ENCODE measurements around the gene BOC.

Gene BOC

GRCh38 chr3:113288881-113289280 is 77.5 kb downstream of the BOC start:
- no peak for DNase-seq

GRCh38 chr3:113291572-113291971 is 80.2 kb downstream of the BOC start:
- DNase-seq = no peak

- DNase-seq = no peak
Measured at GRCh38 chr3:113292933-113293332, 81.6 kb downstream of the BOC start.

- DNase-seq = no peak
Measured at GRCh38 chr3:113293348-113293747, 82.0 kb downstream of the BOC start.

- DNase-seq = no peak
Measured at GRCh38 chr3:113295463-113295862, 84.1 kb downstream of the BOC start.

- no peak for DNase-seq
Measured at GRCh38 chr3:113297287-113297686, 85.9 kb downstream of the BOC start.

- no peak for DNase-seq
Measured at GRCh38 chr3:113297841-113298240, 86.5 kb downstream of the BOC start.

- DNase-seq = no peak
Measured at GRCh38 chr3:113300596-113300995, 89.2 kb downstream of the BOC start.

- DNase-seq = no peak
Measured at GRCh38 chr3:113304102-113304501, 92.7 kb downstream of the BOC start.

GRCh38 chr3:113304856-113305540 is 93.6 kb downstream of the BOC start:
- DNase-seq = no peak

- no peak for DNase-seq
Measured at GRCh38 chr3:113310960-113311359, 99.6 kb downstream of the BOC start.

GRCh38 chr3:113312416-113312815 is 101.1 kb downstream of the BOC start:
- no peak for DNase-seq

- no peak for DNase-seq
Measured at GRCh38 chr3:113314923-113315322, 103.6 kb downstream of the BOC start.

- DNase-seq = no peak
Measured at GRCh38 chr3:113329757-113330156, 118.4 kb downstream of the BOC start.

GRCh38 chr3:113330742-113331141 is 119.4 kb downstream of the BOC start:
- DNase-seq = no peak

- DNase-seq = no peak
Measured at GRCh38 chr3:113331187-113331586, 119.8 kb downstream of the BOC start.
